Endothelial cell (in vitro differentiated cells): Measurements from ENCODE around the gene CISD3. TPM values are rescaled to one million over a fixed set of nuclear protein-coding genes. Genes with fewer than 3 reads are reported as not detected.

Experiments
- DNase-seq: peaks from one replicate; pipeline ENCODE4 v3.0.0; 2021; ENCODE audit warnings: low spot score
- H3K27ac Mint-ChIP-seq: one replicate; pipeline ENCODE4 v1.8.0; 2021; ENCODE audit warnings: mixed read lengths, inconsistent platforms; ENCODE audit not compliant: unreplicated experiment
- H3K27me3 Mint-ChIP-seq: one replicate; pipeline ENCODE4 v1.8.0; 2021; ENCODE audit warnings: mild to moderate bottlenecking, moderate library complexity, mixed read lengths, inconsistent platforms; ENCODE audit not compliant: unreplicated experiment
- H3K36me3 Mint-ChIP-seq: one replicate; pipeline ENCODE4 v1.8.0; 2021; ENCODE audit warnings: mild to moderate bottlenecking, low read depth, mixed read lengths, inconsistent platforms; ENCODE audit not compliant: unreplicated experiment
- H3K4me1 Mint-ChIP-seq: one replicate; pipeline ENCODE4 v1.8.0; 2021; ENCODE audit warnings: mild to moderate bottlenecking, mixed read lengths, inconsistent platforms; ENCODE audit not compliant: unreplicated experiment
- H3K4me3 Mint-ChIP-seq: one replicate; pipeline ENCODE4 v1.8.0; 2021; ENCODE audit warnings: mild to moderate bottlenecking, mixed read lengths, inconsistent platforms; ENCODE audit not compliant: unreplicated experiment
- H3K9me3 Mint-ChIP-seq: one replicate; pipeline ENCODE4 v1.8.0; 2021; ENCODE audit warnings: mixed read lengths, inconsistent platforms; ENCODE audit not compliant: unreplicated experiment
- long read RNA-seq: library from polyadenylated mRNA; unstranded; transcript quantifications from one replicate; pipeline ENCODE4 v2.0.0, GENCODE V29; 2020; ENCODE audit not compliant: unreplicated experiment
- total RNA-seq: library from RNA; stranded (reverse); fragmentation: NEBNext Ultra II Directional; extraction: Animal tissue kit (Norgen Biotek cat#: 25700); gene quantifications from one replicate; pipeline ENCODE4 v1.2.1, GENCODE V29; 2021; ENCODE audit not compliant: unreplicated experiment
- TF ChIP-seq, protein P1 (sequence below): fragments of 200-600 bp; sonication (generic); IDR thresholded peaks from one replicate; pipeline ENCODE4 v1.5.0; 2021; ENCODE audit warnings: antibody characterized with exemption; ENCODE audit not compliant: unreplicated experiment

The CISD3 gene, protein sequence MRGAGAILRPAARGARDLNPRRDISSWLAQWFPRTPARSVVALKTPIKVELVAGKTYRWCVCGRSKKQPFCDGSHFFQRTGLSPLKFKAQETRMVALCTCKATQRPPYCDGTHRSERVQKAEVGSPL
- total RNA-seq: 17.0 TPM
- long read RNA-seq, transcript CISD3-204 (4 exons, 2,074 nt): major isoform, 10 of 15 reads
- long read RNA-seq, partial matches to known transcripts: 0 of 15 reads
- long read RNA-seq, other reads (novel, unspliced or antisense): 1 of 15 reads

DNA sequence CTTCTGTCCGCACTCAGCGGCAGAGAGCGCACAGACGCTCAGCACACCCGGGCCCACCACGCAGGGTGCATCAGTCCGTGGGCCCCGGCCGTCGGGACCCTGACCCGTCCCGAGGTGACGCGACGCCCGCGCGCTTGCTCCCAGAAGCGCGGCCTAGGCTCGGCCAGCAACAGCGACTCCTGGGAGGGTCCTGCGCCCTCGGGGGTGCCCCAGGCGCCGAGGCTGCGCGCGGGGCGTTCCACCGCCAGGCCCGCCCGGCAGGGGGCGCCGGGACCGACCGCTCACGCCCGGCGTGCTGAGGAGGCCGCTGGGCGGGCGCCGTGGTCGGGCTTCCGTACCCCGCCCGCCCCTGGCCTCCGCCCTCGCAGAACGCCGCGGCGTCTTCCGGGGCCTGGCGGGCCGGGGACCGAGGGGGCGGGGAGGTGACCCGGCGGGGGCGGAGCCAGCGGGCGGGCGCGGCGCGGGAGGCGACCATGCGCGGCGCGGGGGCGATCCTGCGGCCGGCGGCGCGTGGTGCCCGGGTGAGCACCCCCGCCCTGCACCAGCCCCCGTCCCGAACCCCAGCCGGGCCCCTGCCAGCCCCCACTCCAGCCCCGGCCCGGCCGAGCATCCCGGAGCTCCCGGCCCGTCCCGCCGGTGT lies at the start of gene CISD3:
CISD3 (plus strand) TSS at position 456 of the 640 bp plus-strand sequence; CDS start at position 474, 18 bp downstream.
- TF ChIP-seq, protein P1, sequence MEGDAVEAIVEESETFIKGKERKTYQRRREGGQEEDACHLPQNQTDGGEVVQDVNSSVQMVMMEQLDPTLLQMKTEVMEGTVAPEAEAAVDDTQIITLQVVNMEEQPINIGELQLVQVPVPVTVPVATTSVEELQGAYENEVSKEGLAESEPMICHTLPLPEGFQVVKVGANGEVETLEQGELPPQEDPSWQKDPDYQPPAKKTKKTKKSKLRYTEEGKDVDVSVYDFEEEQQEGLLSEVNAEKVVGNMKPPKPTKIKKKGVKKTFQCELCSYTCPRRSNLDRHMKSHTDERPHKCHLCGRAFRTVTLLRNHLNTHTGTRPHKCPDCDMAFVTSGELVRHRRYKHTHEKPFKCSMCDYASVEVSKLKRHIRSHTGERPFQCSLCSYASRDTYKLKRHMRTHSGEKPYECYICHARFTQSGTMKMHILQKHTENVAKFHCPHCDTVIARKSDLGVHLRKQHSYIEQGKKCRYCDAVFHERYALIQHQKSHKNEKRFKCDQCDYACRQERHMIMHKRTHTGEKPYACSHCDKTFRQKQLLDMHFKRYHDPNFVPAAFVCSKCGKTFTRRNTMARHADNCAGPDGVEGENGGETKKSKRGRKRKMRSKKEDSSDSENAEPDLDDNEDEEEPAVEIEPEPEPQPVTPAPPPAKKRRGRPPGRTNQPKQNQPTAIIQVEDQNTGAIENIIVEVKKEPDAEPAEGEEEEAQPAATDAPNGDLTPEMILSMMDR: peak; percentile 72
- Mint-ChIP-seq H3K4me3 (peak within 1 kb of the TSS; percentile 92), H3K4me1 (peaks cover 35% of the 10 kb centered on the region), H3K36me3 (peaks cover 23% of the 10 kb centered on the region), H3K9me3 (no peaks in the 10 kb centered on the region), H3K27ac (peak within 1 kb of the TSS; percentile 53), H3K27me3 (peaks cover 17% of the 10 kb centered on the region)
- peak; percentile 84 for DNase-seq

DNA sequence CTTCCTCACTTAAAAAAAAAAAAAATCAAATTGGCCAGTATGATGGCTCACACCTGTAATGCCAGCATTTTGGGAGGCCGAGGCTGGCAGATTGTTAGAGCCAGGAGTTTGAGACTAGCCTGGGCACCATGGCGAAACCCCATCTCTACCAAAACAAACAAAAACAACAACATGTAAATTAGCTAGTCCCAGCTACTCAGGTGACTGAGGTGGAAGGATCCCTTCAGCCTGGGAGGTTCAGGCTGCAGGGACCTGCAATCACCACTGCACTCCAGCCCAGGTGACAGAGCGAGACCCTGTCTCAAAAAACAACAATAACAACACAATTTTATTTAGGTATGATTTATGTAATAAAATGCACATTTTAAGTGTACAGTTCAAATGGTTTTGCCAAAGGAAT lies 49.0 kb upstream of the CISD3 start:
- TF ChIP-seq, protein P1: no peak
- peaks cover 1% of the 10 kb centered on the region for H3K27me3 Mint-ChIP-seq
- H3K27ac Mint-ChIP-seq: no peak overlapping the region
- H3K4me3 Mint-ChIP-seq: no peak overlapping the region
- H3K36me3 Mint-ChIP-seq: no peaks in the 10 kb centered on the region
- H3K9me3 Mint-ChIP-seq: no peaks in the 10 kb centered on the region
- peaks cover 8% of the 10 kb centered on the region for H3K4me1 Mint-ChIP-seq
- no peak for DNase-seq

DNA sequence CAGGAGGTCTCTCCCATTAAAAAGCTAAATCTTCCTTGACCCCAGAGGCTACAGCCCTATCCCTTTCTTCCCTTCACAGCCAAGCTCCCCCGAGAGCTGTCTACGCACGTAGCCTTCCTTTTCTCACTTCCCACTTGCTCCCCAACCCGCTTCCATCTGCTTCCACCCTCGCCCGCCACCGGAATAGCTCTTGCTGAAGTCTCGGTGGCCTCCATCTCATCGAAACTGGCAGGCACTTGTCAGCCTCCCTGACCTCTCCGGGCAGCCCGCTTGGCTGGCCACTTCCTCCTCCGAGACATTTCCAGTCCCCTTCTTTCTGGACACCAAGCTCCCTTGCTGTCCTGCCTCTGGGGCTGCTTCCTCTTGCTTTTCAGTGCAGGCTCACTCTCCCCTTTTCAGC lies 44.6 kb upstream of the CISD3 start:
- TF ChIP-seq, protein P1: no peak
- no peak overlapping the region for H3K27ac Mint-ChIP-seq
- peaks cover 6% of the 10 kb centered on the region for H3K27me3 Mint-ChIP-seq
- H3K9me3 Mint-ChIP-seq: no peaks in the 10 kb centered on the region
- H3K4me3 Mint-ChIP-seq: no peak overlapping the region
- H3K36me3 Mint-ChIP-seq: no peaks in the 10 kb centered on the region
- peaks cover 3% of the 10 kb centered on the region for H3K4me1 Mint-ChIP-seq
- no peak for DNase-seq

DNA sequence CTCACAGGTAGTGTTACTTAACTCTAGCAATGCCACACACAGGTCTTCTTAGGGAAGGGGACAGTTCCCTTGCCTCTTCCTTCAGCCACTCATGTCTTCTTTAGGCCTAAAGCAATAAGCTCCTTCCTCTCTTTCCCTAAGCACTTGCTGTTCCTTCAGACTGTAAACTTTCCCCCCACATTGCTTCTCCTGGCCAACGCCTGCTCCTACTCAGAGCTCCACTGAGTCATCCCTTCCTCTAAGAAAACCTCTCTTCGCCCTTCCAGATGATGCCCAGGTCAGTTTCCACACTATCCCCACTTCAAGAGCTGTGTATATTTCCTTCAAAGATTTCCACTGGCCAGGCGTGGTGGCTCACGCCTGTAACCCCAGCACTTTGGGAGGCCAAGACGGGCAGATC lies 42.9 kb upstream of the CISD3 start:
- TF ChIP-seq, protein P1: no peak
- Mint-ChIP-seq H3K36me3 (no peaks in the 10 kb centered on the region), H3K27me3 (peaks cover 8% of the 10 kb centered on the region), H3K9me3 (no peaks in the 10 kb centered on the region), H3K27ac (no peak overlapping the region), H3K4me1 (peaks cover 3% of the 10 kb centered on the region), H3K4me3 (no peak overlapping the region)
- no peak for DNase-seq

DNA sequence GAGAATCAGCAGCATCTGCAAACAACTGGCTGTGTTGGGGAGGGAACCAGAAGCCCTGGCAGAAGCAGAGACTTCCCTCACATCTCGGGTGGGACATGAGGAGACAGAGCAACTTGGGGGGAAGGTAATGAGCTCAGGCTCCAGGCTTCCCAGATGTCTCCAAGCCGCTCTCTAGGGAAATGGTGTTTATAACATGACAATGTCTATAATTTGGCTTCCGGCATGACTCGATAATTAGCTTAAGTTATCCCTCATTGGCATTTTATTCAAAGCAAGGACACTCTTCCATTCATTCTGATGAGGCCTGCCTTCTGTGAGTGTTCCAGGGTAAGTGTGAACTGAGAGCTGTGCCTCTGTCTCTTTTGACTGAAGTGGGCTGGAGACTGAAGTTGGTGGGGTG lies 39.8 kb upstream of the CISD3 start:
- TF ChIP-seq, protein P1: no peak
- Mint-ChIP-seq H3K4me3 (no peak overlapping the region), H3K9me3 (no peaks in the 10 kb centered on the region), H3K4me1 (peaks cover 3% of the 10 kb centered on the region), H3K36me3 (no peaks in the 10 kb centered on the region), H3K27me3 (peaks cover 13% of the 10 kb centered on the region), H3K27ac (no peak overlapping the region)
- DNase-seq: no peak
